Superior temporal gyrus (tissue), 1 donor: ENCODE results near the gene DENND1A.
"Not testable (repeated sequence)": the region's sequence is repeated elsewhere in the genome, so short reads cannot be mapped to it uniquely, and the experiment has no call there.

Experiments used
- DNase-seq: peaks from one replicate; pipeline ENCODE4 v3.0.0-alpha.2; 2016; ENCODE audit errors: extremely low spot score

DENND1A gene

DNA sequence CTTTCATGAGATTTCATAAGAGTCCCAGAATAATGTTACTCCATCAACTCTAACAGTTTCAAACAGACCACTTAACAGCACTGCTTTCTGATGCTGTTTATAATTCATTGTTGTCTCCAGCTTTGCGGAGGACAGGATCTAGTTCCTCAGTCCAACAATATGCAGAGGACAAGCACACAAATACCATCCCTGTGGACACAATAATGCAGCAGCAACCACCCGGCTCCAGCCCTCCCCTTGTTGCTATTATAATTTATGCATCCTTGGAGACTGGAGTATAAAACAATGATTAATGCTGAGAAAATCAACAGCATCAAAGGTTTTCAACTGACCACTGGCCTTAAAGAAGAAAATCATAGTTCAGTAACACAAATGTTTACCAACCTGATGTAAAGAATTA, 108.3 kb downstream of the DENND1A start:
- no peak for DNase-seq

DNA sequence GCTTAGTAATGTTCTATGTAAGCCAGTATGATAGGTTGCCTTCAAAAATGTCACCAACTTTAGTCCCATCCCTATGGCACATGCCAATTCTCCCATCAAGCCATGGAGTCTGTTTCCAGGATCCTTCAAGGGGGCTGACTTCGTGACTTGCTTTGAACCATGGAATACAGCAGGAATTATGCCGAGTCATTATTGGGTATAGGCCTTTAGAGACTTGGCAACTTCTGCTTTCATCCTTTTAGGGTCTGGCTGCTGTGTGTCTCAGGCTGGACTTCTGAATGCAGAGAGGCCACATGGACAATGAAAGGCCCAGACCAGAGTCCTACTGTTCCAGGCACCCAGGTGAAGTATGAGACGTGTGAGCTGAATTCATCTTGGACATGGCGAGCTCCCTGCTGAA, 109.8 kb downstream of the DENND1A start:
- DNase-seq = no peak

DNA sequence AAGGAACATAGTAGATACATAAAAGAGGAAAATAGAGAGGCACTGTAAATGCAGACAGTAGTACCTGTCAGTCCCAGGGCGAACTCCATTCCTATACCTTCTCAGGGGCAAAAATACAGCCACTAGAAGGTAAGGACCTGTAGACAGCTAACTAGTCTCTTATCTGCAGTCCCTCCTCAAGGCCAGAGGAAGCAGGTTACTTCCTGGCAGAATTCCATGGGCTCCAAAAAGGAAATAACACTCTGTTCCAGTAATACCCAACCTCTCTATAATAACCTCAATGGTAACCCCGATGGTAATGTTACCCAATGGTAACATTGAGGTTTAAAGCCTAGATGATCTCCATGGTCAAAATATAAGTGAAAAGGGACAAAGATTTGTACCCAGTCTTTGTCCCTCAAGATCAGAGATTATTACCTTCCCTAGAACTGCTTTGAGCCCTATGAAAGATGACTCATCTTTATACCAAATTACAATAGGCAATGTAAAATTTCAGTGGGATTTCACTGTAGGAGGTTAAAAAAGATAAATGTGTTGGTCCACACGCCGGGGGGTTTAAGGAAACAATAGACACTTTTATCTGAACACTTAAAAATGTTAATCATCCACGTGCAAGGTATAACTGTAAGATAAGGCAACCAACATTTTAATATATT, 113.0 kb downstream of the DENND1A start:
- DNase-seq = no peak

DNA sequence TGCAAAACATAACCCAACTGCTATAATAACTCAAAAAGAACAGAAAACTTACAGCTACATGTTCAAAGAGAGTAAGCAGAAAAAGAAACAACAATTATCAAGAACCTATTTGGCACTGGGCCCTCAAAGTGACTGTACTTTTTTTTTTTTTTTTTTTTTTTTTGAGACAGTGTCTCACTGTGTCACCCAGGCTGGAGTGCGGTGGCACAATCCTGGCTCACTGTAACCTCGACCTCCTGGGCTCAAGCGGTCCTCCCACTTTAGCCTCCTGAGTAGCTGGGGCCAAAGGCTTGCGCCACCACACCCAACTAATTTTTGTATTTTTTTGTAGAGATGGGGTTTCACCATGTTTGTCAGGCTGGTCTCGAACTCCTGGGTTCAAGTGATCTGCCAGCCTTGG, 114.1 kb downstream of the DENND1A start:
- DNase-seq = not testable (repeated sequence)

DNA sequence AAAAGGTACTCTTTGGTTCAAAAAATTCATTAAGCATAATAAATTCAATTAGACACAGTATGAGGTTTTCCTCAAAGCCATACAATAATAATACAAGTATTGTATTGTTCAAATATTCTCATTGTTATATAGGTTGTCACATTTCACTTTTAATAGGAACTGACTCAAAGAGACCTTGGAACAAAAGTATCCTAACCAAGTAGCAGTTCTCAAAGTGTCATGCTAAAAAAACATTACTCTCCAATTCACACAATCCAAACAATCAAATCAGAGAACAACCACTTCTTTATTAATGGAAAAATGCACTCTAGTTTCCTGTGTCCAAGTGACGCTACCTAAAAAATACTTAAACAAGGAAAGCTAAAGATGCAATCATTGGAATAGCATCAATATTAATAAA, 115.4 kb downstream of the DENND1A start:
- no peak for DNase-seq

DNA sequence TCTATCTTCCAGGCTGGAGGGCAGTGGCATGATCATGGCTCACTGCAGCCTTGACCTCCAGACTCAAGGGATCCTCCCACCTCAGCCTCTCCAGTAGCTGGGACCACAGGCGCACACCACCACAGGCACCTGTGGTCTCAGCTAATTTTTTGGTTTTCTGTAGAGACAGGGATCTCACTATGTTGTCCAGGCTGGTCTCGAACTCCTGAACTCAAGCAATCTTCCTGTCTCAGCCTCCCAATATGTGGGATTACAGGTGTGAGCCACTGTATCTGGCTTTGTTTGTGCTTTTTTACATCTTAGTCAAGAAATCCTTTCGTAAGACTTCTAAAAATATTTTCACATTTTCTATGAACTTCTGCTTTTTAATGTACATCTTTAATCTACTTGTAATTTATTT, 116.9 kb downstream of the DENND1A start:
- DNase-seq = no peak

DNA sequence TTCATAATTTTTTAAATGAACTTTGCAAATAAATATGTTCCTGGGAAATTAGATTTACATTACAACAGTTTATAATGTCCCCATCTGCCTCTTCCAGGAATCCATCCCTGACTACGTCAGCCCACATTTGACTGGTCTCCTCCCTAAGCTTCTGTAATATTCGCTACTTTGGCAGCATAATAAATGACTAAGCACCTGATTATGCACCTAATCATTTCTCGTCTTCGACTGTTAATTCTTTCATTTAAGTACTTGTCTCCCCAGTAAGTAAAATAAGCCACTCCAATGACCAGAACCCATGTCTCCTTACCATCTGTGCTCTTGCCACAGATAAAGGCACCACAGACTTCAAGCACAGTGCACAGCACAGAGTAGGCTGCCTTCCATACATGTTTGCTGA, 122.7 kb downstream of the DENND1A start:
- no peak for DNase-seq

DNA sequence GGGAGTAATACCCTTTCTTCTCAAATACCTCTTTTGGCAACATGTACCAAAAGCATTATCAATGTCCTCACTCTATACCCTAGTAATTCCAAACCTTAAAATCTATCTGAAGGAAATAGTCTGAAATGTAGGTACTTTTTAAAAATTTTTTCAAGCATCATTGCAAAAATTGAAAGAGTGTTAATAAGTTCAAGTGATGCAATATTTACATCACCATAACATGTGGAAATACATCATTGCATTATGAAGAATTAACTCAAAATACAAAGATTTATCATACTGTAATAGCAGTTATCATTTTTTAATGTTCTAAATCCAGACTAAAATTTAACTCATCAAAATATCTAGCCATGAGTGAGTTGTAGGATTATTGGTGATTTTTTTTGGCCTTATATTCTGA, 123.1 kb downstream of the DENND1A start:
- no peak for DNase-seq

DNA sequence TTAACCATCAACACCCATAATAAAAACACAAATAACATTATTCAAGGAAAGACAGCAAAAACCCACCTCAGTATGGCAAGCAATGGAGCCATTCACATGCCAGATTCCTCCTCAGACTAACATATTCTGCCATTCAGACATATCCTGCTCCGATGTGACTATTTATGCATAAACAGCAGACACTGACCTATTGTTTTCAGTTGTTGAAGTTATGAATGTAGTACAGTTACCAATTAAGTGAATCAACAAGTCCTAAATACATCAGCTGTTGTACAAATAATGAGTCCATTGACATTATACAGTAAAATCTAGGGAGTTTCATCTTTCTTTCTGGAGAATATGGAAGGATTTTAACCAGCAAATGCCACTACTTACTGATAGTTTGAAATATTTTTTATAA, 131.7 kb downstream of the DENND1A start:
- no peak for DNase-seq

DNA sequence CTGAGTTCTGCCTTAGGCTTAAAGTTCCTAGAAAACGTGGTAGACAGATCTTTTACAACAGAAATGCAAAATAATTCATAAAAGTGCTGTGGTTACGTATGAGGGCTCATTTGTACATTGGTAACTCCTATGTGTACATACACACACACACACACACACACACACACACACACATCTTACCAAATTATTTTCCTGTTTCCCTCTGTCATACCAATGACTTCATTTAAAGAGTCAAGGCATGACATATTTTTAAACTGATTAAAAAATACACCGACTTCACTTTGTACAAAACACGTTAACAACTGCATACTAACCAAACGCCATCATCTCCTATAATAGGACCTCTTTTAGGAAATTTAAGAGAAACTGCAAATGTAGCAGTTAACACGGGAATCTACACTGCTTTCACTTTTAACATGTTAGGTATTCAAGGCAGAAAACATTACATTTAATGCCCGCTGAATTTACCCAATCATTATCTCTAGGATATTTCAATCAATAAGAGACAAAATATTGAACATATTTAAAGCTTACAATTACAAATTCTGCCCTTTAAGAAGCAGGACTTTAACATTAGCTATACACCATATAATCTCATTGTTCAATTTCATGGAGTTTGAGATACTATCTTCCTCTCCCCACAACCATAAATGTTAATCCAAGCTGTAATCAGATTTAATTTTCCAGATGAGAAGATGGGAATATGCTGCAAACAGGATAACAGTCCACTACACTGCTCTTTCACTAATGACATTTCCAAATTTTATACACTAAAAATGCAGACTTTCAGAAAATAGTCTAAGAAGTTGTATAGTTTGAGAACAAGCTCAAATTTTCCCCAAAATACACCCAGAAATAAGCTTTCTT, 133.1 kb downstream of the DENND1A start:
- DNase-seq = no peak

DNA sequence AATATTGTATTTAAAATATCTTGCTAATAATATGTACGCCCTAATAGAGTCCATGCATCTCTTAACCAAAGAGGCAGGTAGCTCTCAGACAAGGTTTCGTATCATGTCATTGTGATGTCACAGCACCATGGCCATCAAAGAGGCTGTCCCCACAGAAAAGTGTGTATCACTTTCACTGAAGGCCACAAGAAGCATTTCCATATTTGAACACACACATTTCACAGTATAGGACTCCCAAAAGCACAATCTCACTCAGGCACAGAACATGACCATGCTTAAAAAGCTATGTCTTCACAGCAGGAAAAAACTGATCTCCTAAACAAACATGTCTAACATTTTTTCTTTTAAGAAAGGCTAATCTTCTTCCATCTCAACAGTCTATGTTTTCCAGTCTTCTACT, 133.8 kb downstream of the DENND1A start:
- no peak for DNase-seq

DNA sequence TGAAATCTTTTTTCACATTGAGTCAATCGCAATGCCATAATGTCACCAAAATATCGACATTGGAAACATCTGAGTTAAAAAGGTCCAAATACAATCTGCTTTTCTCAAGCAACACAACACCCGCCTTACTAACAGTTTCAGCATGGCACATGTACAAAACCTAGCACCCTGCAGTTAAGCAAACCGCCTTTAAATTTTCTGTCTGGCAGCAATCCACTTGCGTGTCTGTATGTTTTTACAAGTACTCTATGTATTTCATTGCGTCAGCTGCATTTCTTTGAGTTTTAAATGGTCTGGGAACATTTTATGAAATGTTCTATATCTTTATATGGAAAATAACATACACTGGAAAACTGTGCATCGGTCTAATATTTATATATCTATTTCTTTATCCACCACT, 134.6 kb downstream of the DENND1A start:
- peak; percentile 48 for DNase-seq

DNA sequence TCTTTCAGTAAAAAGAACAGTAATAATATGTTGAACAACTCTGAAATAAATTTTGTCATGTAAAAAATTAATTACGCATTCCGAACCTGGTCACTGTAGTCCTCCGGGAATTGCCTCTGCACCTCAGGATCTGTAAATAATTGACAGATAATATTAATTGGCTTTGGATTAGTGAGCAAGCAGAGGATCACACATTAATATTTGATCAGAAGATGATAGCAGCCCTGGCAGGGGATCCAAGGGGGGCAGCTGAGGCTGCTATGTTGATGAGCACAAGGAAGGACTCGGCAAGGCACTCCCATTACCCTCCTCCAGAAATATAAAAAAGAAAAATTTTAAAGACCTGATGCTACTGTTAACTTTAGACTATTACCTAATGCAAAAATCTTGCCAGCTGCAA, 137.4 kb downstream of the DENND1A start:
- DNase-seq = no peak

DNA sequence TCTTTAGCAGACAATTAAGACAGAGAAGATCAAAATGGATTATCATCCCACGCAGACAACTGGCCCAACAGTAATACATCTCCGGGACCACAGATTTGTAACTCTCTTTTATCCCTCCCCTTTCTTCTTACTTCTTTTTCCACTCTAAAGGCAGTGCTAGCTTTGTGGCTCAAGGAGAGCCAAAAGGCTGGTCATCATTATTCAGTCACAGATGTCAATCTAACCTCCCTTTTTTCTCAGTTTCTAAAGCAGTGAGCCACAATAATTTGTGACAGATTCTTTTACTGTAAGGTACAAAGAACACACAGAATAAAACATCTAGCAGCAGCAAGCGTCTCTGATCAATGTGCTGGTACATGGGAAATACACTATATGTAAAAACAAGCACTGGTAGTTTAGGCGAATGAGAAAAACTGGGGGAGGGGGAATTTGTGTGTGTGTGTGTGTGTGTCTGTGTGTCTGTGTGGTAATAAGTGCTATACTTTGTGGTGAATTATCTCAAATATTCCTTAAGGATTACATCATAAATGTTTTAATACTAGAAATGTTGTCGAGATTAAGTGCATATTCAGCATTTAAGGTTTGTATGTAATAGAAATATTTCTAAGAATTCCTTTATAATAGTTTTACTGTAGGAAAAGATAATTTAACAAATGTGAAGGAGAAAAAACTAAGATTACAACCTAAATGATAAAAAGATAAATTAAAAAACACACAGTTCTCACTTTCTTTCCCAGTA, 140.2 kb downstream of the DENND1A start:
- DNase-seq = no peak

DNA sequence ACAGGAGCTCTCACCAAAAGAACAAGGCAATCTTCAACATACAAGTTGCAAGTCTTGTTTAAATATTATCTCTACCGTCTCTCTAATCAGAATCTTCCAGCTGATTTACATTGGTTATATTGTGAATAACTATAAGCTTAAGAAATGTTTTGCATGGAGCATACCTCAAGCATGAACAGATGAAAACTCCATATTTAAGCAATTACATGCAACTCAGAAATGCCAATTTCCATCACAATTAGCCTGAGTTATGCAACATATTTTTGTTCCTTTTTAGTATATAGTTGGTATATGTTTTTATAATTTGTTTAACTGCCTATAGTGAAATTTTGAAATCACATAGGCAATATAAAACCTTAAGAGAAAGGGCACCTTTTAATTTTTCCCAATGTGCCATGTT, 142.5 kb downstream of the DENND1A start:
- no peak for DNase-seq

DNA sequence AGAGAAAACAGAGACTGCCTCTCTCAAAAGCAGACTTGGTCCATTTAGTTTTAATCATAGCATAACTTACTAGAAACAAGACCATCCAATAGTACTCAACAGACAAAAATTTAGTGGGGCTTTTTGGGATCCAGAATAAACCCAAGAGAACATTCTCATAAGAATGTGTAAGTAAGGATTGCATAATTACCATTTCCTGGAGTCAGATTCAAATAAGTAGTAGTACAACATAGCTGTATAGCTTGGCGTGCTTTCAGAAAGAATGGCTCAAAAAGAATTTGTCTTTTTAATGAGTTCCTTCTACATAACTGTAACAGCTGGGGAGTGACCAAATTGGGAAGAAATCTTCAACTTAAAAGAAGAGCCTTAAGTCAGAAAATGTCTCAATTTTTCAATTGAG, 145.4 kb downstream of the DENND1A start:
- no peak for DNase-seq

DNA sequence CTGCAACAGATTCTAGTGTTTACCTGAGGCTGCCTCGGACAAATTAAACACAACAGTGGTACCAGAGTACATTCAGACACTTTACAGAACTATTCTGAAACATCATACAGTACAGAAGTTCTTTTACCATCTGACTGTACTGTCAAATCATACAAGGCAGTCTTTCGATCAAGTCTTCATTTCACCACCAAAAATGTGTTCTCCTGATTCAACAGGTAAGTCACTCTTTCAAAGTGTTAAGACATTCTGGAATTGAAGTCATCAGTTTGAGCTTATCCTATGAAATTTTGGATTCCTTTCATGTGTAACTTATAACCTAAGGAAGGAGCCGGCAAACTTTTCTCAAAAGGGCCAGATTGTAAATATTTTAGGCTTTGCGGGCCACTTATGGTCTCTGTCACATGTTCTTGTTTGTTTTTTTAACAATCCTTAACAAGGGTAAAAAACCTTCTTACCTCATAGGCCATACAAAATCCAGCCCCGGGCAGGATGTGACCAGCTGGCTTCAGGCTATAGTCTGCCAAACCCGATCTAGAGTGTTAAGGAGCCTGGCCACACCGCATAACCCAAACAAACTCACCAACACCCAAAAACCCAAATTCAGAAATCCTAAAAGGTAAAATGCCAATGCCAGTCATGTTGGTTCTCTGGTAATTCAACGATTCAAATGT, 151.6 kb downstream of the DENND1A start:
- DNase-seq = no peak

DNA sequence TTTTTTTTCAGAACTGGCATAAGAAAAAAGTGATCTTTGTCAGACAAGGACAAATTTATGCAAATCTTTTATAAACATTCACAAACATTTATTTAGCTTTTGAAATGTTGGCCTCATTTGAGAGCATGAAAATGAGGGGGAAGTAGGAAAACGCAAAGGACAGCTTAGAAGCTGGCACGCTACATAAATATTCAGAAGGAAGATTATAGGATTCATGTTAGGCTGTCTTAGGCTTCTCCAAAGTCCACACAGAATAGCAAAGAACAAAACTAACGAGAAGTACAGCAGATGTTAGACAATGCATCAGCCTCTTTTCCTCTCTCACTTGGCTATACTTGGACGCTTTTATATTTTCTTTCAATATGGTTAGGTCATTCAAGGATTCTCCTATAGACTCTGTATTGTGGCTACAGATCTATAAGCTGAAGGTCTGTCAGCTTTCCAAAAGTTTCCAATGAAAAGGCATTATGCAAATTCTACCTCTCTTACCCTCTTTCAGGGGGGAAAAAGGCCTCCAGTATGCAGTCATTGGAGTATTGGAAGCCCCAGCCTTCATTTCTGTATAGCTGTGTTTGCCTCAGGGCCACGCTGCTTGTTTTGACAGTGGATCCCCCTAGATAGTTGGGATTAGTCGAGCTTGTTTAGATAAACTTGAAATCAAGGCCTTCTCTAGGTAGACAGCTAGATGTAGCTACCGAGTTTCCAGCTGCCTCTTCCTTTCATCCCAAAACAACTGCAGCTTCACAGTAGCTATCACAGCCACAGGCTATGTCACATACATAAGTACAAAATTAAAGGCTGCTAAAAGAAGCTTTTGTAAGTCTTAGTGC, 153.0 kb downstream of the DENND1A start:
- peak; percentile 57 for DNase-seq

DNA sequence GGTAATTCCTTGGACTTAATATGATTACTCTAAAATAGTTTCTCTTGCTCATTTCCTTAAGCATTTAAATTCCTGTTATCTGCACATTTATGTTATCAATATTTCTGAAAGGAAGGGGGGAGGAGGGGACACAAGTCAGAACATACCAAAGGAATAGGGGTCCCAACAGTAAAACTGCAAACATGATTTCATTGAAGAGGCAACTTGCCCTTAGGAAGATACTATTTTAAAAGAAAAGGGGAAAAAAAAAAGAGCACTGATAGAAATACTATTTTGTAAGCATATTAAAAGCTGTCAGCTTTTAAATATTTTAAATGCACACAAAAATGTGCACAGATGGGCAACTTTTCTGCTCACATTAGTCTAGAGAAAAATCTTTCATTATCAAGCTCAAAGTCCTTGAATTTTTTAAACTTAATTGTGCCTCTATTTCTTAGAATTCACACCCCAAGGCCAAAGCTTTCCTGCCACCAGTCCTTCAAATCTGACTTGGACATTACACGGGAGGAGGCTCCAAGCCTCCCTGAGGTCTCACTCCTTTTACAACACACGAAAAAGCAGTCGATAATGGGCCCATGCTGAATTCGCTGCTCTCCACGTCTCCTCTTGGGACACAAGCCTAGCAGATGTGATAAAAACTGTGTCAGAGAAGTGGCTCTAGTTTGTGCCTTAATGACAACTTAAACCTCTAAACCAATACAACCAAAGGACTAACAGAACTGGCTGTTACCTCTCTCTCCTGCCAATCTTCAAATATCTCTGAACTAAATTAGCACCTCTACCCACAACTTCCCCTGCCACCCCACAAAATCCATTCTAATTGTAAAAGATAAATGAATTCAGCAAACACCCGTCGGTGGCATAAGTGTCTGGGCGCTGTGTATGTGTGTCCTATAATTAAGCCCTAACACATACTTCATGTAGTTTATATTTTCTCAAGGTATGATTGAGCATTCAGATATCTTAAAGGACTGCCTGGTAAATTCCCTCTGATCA, 154.3 kb downstream of the DENND1A start:
- no peak for DNase-seq

DNA sequence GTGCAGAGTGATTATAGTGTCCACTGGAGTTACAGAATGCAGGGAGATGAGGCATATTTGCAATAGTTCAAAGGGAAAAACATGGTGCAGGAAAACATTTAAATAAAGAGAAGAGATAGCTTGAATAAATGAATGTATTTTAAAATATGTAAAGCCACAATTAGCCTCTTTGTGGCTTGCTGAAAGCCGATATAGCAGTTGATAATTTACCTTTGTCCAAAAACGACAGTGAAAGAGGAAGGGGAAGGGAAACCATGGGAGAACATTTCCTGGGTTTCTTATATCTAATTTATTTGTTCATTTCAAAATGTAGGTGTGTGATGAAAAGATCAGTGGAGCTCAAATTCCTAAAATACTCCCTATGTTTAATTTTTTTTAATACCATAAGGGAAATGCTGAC, 156.1 kb downstream of the DENND1A start:
- DNase-seq = no peak
